Posterior vena cava (tissue), 2 donors: ENCODE measurements around the gene OVOL2. TPM values are rescaled to one million over a fixed set of nuclear protein-coding genes. Genes with fewer than 3 reads are reported as not detected.
"Not testable (repeated sequence)": the region's sequence is repeated elsewhere in the genome, so short reads cannot be mapped to it uniquely, and the experiment has no call there.

Experiments
- DNase-seq: peaks from one replicate; pipeline ENCODE4 v3.0.0-alpha.2; 2020; ENCODE audit warnings: low spot score
- intact Hi-C, 2 donors: fragments of 100-400 bp; cut with DNase I; formaldehyde crosslinking; loops; one replicate each; pipeline versions ENCODE4 v1.14.1 to v1.14.2; 2022 to 2023
- long read RNA-seq, 2 donors: library from polyadenylated mRNA; unstranded; transcript quantifications; one replicate each; pipeline ENCODE4 v2.0.0, GENCODE V29; 2020 to 2021
- total RNA-seq, 2 donors: library from RNA; stranded (reverse); fragmentation: NEBNext Ultra II Directional; extraction: Animal tissue kit (Norgen Biotek cat#: 25700); gene quantifications; one replicate each; pipeline ENCODE4 v1.2.1, GENCODE V29; 2021
- donor health status: DM: yes; HTN: yes; CAD: no.
- donor health status: DM: yes; HTN: yes; CAD: no.

The OVOL2 gene
- not detected for total RNA-seq
- long read RNA-seq, donor 1, partial matches to known transcripts = 0 of 1 reads
- long read RNA-seq, donor 1, other reads (novel, unspliced or antisense) = 1 of 1 reads
- long read RNA-seq, donor 2 = 0 reads

DNA sequence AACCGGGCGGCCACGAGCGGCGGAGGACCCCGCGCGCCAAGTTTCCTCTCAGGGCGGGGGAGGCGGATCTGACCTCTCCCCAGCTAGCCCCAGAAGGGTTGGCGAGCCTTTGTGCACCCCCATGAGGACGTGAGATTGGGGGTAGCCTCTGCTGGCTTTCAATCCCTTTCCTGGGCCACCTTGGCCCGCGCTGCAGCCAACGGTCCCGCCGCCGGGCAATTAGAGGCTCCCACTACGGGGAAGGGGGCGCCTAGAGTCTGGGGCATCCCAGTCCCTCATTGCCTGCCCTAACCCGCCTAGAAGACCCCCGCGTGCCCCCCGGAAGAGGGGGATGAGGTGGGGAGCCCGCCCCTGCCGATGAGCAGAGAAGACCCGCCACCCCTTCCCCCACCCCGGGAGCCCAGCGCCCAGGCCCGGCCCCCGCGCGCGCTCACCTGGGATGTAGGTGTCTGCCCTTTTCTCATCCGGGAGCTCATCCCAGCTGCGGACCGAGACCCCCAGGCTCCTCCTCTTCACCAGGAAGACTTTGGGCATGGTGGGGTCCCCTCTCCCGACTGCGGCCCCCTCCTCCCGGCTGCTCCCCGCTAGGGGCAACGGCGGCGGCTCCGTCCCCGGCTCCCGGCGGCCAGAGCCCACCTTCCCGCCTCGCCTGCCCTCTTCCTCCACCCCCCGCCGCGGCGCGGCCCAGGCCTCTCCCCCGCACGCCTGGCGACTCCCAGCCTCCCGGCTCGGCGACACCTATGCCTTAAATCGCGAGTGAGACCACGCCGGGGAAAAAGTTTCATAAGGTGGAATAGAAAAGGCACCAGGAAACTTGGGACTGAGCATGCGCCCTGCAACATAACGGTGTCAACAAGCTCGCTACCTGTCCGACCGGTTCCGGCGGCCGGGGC is at the start of gene OVOL2:
TSS of gene OVOL2 (minus strand) at position 816 of the 893 bp plus-strand sequence. CDS start at position 534, 282 bp downstream.
- no peak for DNase-seq
- intact Hi-C loops = no loop called here

GRCh38 chr20:18103497-18103896 is 45.8 kb upstream of the OVOL2 start:
- no peak for DNase-seq
- intact Hi-C loops = no loop called here

- DNase-seq = no peak
- intact Hi-C loops = no loop called here
Observed at GRCh38 chr20:18101125-18101810, 43.6 kb upstream of the OVOL2 start.

DNA sequence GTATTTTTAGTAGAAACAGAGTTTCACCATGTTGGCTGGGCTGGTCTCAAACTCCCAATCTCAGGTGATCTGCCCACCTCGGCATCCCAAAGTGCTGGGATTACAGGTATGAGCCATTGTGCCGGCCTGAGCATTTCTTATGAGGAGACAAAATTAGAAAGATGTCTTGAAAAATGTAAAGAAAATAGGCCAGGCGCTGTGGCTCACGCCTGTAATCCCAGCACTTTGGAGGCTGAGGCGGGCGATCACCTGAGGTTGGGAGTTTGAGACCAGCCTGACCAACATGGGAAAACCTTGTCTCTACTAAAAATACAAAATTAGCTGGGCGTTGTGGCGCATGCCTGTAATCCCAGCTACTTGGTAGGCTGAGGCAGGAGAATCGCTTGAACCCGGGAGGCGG is 42.9 kb upstream of the OVOL2 start:
- DNase-seq, intact Hi-C loops: not testable (repeated sequence)

DNA sequence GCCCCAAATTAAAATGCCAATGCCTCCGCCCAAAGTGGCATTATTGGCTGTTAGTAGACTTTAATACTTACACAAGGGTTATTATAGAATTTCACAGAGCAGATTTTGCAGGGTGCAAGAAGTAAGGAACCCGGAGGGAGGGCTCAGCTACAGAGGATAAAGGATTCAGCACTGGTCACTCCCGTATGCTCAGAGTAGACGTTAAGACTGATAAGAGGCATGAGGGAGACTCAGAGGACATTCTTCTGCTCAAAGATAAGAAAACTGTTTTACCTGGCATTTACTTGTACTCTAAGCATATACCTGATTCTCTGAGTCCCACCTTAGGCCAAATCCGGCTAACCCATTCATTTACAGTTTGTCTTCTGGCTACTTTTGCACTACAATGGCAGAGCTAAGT is 36.5 kb upstream of the OVOL2 start:
- no peak for DNase-seq
- intact Hi-C loops = no loop called here

DNA sequence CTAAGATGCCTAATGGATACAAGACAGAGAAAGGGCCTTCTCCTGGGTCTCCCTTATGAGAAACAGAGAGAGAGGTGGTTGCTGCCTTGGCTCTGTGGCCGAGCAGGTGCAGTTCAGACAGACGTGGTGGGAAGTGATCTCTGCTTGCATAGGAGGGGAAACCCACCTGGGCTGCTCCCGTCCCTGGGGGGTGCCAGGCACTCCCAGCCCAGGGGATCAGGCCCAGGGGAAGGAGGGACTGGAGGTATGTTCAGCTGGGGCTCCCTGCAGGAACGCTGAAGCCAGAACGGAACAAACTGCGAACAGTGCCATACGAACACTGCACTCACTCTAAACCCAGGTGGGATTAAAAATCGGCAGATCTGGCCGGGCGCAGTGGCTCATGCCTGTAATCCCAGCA is 35.7 kb upstream of the OVOL2 start:
- no peak for DNase-seq
- intact Hi-C loops = no loop called here

DNA sequence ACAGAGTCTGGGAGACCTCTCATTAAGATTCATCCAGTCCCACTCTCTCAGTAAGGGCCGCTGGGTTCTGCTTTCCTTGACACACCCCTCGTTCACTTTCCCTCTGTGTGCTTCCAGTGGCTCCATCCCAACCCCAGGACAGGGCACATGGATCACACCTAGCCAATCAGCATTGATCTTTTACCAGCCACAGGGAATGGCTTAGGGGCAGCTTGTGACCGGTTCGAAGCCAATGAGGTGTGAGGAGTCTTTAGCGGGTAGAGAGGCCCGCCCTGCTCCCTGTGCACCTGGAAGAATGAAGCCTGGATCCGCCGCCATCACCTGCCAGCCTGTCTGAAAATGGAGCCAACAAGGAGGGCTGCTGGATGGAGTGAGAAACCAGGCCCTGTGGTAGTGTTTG is 35.2 kb upstream of the OVOL2 start:
- no peak for DNase-seq
- intact Hi-C loops = no loop called here

DNA sequence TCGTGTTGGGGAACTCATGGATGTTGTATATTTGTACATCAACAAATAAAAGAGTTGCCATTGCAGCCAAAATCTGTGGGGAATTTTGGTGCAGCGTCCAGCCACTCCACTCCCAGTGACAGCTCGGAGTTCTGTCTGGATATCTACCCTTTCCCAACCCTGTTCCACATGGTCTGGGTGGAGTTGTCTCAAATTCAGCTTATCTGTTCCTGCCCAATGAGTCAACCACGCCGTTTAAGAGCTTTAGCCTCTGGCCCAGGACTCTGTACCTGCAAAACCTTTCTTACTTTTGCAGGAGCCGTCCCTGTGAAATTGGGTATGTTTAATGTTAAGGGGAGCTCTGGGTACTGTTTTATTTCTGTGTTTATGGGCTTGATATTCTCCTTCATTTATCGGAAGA is 33.9 kb upstream of the OVOL2 start:
- intact Hi-C loops = no loop called here
- no peak for DNase-seq

DNA sequence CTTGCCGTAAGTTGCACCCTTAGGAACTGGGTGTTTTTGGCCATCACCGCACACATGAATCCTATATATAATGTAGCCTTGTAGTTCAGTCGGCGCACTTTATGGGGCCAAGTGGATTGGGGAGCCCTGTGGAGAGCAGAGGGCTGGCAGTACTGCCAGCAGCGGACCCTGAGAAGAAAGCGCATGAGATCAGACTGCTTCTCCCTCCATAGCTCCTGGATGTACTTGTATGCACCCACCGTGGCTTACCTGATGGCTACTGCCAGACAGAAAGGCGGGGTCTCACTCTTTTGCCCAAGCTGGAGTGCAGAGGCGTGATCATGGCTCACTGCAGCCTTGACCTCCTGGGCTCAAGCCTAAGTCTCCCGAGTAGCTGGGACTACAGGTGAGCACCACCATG is 32.8 kb upstream of the OVOL2 start:
- DNase-seq = no peak
- intact Hi-C loops = no loop called here

DNA sequence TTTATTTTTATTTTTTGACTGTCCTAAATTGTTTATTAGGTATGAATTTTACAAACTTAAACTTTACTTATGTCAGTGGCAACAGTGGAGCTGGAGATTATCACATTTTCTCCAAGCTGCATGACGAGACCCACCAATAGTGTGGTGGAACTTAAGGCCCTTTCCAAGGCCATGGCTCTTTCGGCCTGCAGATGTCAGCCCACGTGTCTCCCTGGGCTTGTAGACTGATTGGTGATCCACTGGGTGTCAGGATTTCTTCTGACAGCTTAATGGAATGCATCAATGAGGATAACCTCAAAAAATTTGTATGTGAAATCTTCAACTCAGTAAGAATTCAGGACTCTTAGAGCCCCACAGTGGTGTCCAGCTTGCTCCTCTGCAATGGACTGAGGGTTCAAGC is 32.3 kb upstream of the OVOL2 start:
- DNase-seq = no peak

DNA sequence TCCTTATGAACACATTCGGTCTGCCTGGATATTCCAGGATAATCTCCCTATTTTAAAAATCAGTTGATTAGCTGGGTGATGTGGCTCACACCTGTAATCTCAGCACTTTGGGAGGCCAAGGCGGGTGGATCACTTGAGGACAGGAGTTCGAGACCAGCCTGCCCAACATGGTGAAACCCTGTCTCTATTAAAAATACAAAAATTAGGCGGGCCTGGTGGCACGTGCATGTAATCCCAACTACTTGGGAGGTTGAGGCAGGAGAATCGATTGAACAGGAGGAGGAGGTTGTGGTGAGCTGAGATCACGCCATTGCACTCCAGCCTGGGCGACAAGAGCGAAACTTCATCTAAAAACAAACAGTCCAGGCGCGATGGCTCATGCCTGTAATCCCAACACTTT is 31.1 kb upstream of the OVOL2 start:
- intact Hi-C loops, DNase-seq: not testable (repeated sequence)

More for the DNA sequence above, 32.3 kb upstream of the OVOL2 start:
- intact Hi-C loops = no loop called here

- intact Hi-C loops, DNase-seq: not testable (repeated sequence)
Observed at GRCh38 chr20:18088298-18088697, 30.6 kb upstream of the OVOL2 start.

GRCh38 chr20:18087054-18087453 is 29.3 kb upstream of the OVOL2 start:
- no peak for DNase-seq
- intact Hi-C loops = no loop called here

GRCh38 chr20:18080836-18081235 is 23.1 kb upstream of the OVOL2 start:
- DNase-seq, intact Hi-C loops: not testable (repeated sequence)

- no peak for DNase-seq
- intact Hi-C loops = no loop called here
Observed at GRCh38 chr20:18079756-18080353, 22.1 kb upstream of the OVOL2 start.

DNA sequence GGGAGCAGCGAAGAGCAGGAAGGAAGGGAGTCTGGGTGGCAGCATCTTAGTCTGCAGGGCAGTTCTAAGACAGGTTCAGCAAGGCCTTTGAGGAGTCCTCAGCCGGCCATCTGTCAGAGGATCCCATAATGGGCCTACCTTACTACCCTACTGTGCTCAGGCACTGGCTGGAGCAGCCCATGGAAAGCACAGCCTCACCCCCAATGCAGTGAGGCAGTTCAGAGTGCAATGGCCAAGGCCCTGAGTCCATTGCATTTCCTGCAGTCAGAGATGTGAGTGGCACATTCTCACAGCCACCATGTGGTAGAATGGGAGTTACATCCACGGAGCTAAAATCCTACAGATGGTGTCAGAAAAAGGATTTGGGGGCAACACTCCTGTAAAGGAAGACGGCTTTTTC is 19.4 kb upstream of the OVOL2 start:
- intact Hi-C loops = no loop called here
- DNase-seq = no peak

DNA sequence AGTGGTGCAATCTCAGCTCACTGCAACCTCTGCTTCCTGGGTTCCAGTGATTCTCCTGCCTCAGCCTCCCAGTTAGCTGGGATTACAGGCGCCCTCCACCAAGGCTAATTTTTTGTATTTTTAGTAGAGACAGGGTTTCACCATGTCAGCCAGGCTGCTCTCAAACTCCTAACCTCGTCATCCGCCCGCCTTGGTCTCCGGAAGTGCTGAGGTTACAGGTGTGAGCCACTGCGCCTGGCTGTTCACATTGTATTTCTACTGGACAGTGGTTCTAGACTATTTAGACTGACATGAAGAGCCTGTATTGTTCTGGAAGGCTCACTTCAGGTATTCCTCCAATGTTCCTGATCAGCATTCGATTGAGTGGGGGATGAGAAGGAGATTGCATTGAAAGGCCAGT is 14.8 kb upstream of the OVOL2 start:
- intact Hi-C loops = no loop called here
- DNase-seq = no peak

DNA sequence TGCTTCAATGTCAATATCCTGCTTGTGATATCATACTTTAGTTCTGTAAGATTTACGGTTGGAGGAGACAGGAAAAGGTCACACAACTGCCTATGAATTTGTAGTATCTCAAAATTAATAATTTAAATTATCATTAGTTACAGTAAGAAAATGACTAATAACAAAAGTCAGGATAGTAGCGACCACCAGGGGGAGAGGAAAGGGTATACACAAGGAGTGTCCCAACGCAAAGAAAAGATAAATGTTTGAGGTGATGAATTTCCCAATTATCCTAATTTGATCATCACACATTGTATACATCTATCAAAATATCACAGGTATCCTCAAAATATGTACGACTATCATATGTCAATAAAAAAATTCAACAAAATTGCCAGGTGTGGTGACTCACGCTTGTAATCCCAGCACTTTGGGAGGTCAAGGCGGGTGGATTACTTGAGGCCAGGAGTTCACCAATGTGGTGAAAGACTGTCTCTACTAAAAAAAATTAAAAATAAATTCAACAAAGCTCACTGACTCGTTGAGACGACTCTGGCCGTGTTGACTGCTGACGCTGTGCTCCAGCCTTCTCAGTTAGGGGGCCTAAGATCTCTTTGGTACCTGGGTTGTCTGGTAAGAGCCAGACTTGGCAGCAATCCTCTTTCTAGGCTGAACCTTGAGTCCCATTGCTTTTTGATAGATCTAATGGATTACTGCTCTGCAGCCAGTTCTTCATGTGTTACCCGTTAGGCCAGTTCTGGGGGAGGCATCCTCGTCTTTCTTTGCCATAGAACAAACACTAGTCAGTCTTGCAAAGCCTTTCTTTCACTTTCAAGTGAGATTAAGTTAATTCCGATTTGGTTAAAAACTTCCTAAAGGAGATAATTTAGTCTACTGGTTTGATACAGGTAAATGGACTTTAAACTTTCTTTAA is 9.0 kb upstream of the OVOL2 start:
- intact Hi-C loops = no loop called here
- DNase-seq = no peak

DNA sequence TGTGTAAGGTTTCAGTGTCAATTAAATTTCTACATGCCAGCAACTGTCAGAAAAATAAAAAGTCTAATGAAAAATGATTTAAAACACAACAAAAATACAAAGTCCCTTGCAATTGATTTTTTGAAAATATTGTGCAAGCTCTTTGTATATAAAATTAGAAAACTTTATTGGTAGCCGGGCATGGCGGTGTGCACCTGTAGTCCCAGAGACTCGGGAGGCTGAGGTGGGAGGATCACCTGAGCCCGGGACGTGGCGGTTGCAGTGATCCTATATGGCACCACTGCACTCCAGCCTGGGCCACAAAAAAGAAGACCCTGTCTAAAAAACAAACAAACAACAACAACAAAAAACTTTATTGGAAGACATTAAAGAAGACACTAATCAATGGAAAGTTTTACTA is 6.0 kb upstream of the OVOL2 start:
- intact Hi-C loops = loop anchor here in 1 of 2 donors (1.0 kb wide), 1 partner anchor 24 kb away; no protein-coding TSS in a partner anchor

More for the DNA sequence above, 6.0 kb upstream of the OVOL2 start:
- DNase-seq = no peak
